ENCODE data around the gene GALNT18. TPM values are rescaled to one million over a fixed set of nuclear protein-coding genes. Genes with fewer than 3 reads are reported as not detected.

GALNT18 gene
- total and polyA plus RNA-seq, 7 experiments from 2014 or later: 0.15 to 1.7 (median 0.20) TPM; not detected in 4

DNA sequence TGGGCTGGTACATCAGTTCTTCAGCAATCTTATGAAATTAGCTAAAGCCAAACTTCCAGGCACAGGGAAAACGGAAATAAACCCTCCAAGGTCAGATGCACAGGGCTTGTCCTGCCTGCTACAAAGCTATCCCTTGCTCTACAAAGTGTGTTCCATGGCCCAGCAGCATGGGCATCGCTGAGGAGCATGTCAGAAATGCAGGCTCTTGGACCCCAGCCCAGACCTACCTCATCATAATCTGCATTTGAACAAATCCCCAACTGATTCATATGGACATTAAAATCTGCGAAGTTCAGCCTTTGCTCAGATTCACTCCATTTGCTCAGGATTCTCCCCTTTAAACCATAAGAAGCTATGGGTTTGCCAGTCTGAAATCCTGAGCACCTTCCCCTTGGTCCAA lies 139.1 kb downstream of the GALNT18 start:
- Mint-ChIP-seq H3K9me3 (peaks cover 0 to 1% (median 0%) of the 10 kb centered on the region in 11 donors), H3K4me1 (no peaks in the 10 kb centered on the region), H3K36me3 (no peaks in the 10 kb centered on the region), H3K4me3 (no peak overlapping the region), H3K27ac (no peak overlapping the region), H3K27me3 (peaks cover 0 to 13% (median 6%) of the 10 kb centered on the region in 5 donors)
- no peaks in the 10 kb centered on the region for H3K27me3 ChIP-seq (ENCODE audit: control insufficient read depth in 2 of 2, insufficient read depth in 2 of 2, low read length in 2 of 2)
- no peaks in the 10 kb centered on the region for H3K36me3 ChIP-seq (ENCODE audit: control insufficient read depth in 2 of 3, insufficient read depth in 3 of 3, low read length in 3 of 3)
- H3K27ac ChIP-seq (ENCODE audit: low read depth, low read length): no peak overlapping the region
- DNase-seq (no peak), ATAC-seq (no peak)
- intact Hi-C loops (cut with micrococcal nuclease): no loop called here
- H3K4me1 ChIP-seq (ENCODE audit: control insufficient read depth in 2 of 2, insufficient read depth in 2 of 2, low read length in 2 of 2): no peaks in the 10 kb centered on the region
- ChIA-PET CTCF (no interaction called here), POLR2A (no interaction called here)
- H3K9me3 ChIP-seq (ENCODE audit: control insufficient read depth in 2 of 3, low read length in 3 of 3): no peaks in the 10 kb centered on the region
- no peak overlapping the region for H3K4me3 ChIP-seq (ENCODE audit: low read length)

DNA sequence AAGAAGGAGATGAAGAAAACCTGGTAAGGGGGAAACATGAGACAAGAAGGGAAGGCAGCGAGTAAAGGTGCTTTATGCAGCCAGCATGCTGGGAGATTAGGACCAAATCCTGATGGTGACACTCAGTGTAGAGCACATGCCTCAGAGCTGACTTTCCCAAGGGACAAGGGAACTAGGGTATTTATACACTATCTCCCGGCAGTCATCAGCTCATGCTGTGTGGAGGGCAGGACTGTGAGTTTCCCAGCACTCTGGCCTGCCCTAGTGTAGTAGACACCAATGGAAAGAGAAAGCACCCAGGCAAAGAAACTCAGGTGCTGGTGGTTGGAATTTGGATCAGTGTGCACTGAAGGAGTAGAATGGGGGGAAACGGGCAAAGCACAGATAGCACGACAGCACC lies 140.4 kb downstream of the GALNT18 start:
- POLR2A ChIA-PET: no interaction called here
- Mint-ChIP-seq H3K27ac (no peak overlapping the region), H3K4me1 (no peaks in the 10 kb centered on the region), H3K36me3 (no peaks in the 10 kb centered on the region), H3K27me3 (peaks cover 0 to 14% (median 6%) of the 10 kb centered on the region in 5 donors), H3K4me3 (no peak overlapping the region), H3K9me3 (peaks cover 0 to 1% (median 0%) of the 10 kb centered on the region in 11 donors)
- no peak overlapping the region for H3K4me3 ChIP-seq (ENCODE audit: low read length)
- H3K27ac ChIP-seq (ENCODE audit: low read depth, low read length): no peak overlapping the region
- ATAC-seq (no peak), DNase-seq (no peak)
- H3K36me3 ChIP-seq (ENCODE audit: control insufficient read depth in 2 of 3, insufficient read depth in 3 of 3, low read length in 3 of 3): no peaks in the 10 kb centered on the region
- intact Hi-C loops (cut with micrococcal nuclease): no loop called here
- H3K27me3 ChIP-seq (ENCODE audit: control insufficient read depth in 2 of 2, insufficient read depth in 2 of 2, low read length in 2 of 2): no peaks in the 10 kb centered on the region
- no peaks in the 10 kb centered on the region for H3K4me1 ChIP-seq (ENCODE audit: control insufficient read depth in 2 of 2, insufficient read depth in 2 of 2, low read length in 2 of 2)
- CTCF ChIA-PET: no interaction called here
- no peaks in the 10 kb centered on the region for H3K9me3 ChIP-seq (ENCODE audit: control insufficient read depth in 2 of 3, low read length in 3 of 3)

DNA sequence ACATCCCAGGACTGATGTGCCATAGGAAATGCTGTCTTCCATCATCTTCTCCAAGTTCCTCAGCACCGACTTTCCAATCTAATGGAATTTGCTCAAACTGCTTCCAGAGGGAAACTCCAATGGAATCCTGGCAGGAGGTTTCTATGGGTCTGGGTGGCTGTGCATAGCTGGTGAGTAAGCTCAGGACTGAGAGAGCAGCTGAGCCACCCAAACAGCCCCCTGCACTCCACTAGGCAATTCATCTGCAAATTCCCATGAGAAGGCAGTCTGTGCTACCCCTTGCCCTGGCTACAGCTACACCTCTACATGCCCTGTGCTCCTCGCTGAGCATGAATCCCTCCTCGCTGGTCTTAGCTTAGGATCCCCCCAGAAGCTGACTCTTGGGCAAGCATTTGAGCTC lies 140.8 kb downstream of the GALNT18 start:
- no peaks in the 10 kb centered on the region for H3K4me1 ChIP-seq (ENCODE audit: control insufficient read depth in 2 of 2, insufficient read depth in 2 of 2, low read length in 2 of 2)
- Mint-ChIP-seq H3K9me3 (peaks cover 0 to 1% (median 0%) of the 10 kb centered on the region in 11 donors), H3K4me1 (no peaks in the 10 kb centered on the region), H3K4me3 (no peak overlapping the region), H3K27me3 (peaks cover 0 to 14% (median 7%) of the 10 kb centered on the region in 5 donors), H3K36me3 (no peaks in the 10 kb centered on the region), H3K27ac (no peak overlapping the region)
- H3K36me3 ChIP-seq (ENCODE audit: control insufficient read depth in 2 of 3, insufficient read depth in 3 of 3, low read length in 3 of 3): no peaks in the 10 kb centered on the region
- no peak for ATAC-seq
- no peak overlapping the region for H3K4me3 ChIP-seq (ENCODE audit: low read length)
- no peak for DNase-seq
- H3K9me3 ChIP-seq (ENCODE audit: control insufficient read depth in 2 of 3, low read length in 3 of 3): no peaks in the 10 kb centered on the region
- CTCF ChIA-PET: no interaction called here
- no peaks in the 10 kb centered on the region for H3K27me3 ChIP-seq (ENCODE audit: control insufficient read depth in 2 of 2, insufficient read depth in 2 of 2, low read length in 2 of 2)
- intact Hi-C loops (cut with micrococcal nuclease): no loop called here
- POLR2A ChIA-PET: no interaction called here
- no peak overlapping the region for H3K27ac ChIP-seq (ENCODE audit: low read depth, low read length)

DNA sequence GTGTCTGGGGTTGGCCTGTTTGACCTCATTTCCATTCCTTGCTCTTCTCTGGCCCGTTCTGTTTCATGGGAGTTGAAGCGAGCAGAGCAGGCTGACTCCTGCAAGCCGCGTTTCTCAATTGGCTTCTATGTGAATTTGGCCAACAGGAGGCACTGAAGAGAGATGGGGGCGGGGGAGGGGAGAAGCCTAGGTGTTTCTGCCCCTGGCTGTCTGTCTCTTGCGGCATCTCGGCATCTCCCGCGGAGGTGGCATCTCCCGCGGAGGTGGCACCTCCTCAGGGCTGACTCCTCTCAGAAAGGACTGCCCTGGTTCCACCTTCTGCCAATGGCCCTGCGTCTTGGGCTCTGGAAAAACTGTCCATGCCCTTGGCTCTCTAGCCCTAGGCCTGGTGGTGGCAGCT lies 143.1 kb downstream of the GALNT18 start:
- H3K4me1 ChIP-seq (ENCODE audit: control insufficient read depth in 2 of 2, insufficient read depth in 2 of 2, low read length in 2 of 2): no peaks in the 10 kb centered on the region
- ATAC-seq (no peak), DNase-seq (no peak)
- no peak overlapping the region for H3K4me3 ChIP-seq (ENCODE audit: low read length)
- no peaks in the 10 kb centered on the region for H3K27me3 ChIP-seq (ENCODE audit: control insufficient read depth in 2 of 2, insufficient read depth in 2 of 2, low read length in 2 of 2)
- POLR2A ChIA-PET: no interaction called here
- H3K9me3 ChIP-seq (ENCODE audit: control insufficient read depth in 2 of 3, low read length in 3 of 3): no peaks in the 10 kb centered on the region
- H3K27me3 Mint-ChIP-seq: peaks cover 0 to 13% (median 4%) of the 10 kb centered on the region in 5 donors
- no peaks in the 10 kb centered on the region for H3K36me3 Mint-ChIP-seq
- H3K9me3 Mint-ChIP-seq: peaks cover 0 to 1% (median 0%) of the 10 kb centered on the region in 11 donors
- H3K27ac ChIP-seq (ENCODE audit: low read depth, low read length): no peak overlapping the region
- no peak overlapping the region for H3K4me3 Mint-ChIP-seq
- CTCF ChIA-PET: no interaction called here
- no peaks in the 10 kb centered on the region for H3K4me1 Mint-ChIP-seq
- intact Hi-C loops (cut with micrococcal nuclease): no loop called here
- no peak overlapping the region for H3K27ac Mint-ChIP-seq
- no peaks in the 10 kb centered on the region for H3K36me3 ChIP-seq (ENCODE audit: control insufficient read depth in 2 of 3, insufficient read depth in 3 of 3, low read length in 3 of 3)

DNA sequence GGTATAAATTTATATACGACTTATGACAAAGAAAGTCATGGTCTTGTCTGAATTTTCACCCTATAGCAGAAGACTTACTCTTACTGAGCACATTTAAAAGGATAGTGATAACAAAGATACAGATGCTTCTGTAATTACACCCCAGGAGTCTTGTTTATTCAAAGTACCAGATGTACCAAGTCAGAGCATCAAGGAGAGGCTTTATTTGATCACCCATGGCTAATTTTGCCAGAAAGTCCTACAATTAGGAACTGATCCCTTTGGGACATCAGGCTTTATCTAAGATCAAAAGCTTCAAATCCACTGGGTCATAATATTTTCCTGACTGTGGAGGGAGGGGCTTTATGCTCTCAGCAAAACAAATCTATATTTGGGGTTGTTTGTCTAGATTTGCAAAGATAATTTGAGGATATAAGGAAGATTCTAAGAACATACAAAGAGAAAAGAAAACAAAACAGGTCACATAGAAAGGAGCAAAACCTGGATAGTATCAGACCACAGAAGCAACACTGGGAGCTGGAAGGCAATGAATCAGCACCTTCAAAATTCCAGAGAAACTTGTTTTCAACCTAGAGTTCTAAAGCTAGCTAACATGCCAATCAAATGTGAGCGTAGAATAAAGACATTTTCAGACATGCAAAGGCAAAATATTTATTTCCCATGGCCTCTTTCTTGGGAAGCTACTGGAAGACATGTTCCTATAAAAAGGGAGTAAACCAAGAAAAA lies 143.9 kb downstream of the GALNT18 start:
- Histone ChIP-seq H3K4me3 (ENCODE audit: low read length) (no peak overlapping the region), H3K27ac (ENCODE audit: low read depth, low read length) (no peak overlapping the region), H3K9me3 (ENCODE audit: control insufficient read depth in 2 of 3, low read length in 3 of 3) (no peaks in the 10 kb centered on the region), H3K36me3 (ENCODE audit: control insufficient read depth in 2 of 3, insufficient read depth in 3 of 3, low read length in 3 of 3) (no peaks in the 10 kb centered on the region), H3K4me1 (ENCODE audit: control insufficient read depth in 2 of 2, insufficient read depth in 2 of 2, low read length in 2 of 2) (no peaks in the 10 kb centered on the region), H3K27me3 (ENCODE audit: control insufficient read depth in 2 of 2, insufficient read depth in 2 of 2, low read length in 2 of 2) (no peaks in the 10 kb centered on the region)
- H3K4me3 Mint-ChIP-seq: no peak overlapping the region
- DNase-seq (no peak), ATAC-seq (no peak)
- POLR2A ChIA-PET: no interaction called here
- no peak overlapping the region for H3K27ac Mint-ChIP-seq
- H3K9me3 Mint-ChIP-seq: peaks cover 0 to 1% (median 0%) of the 10 kb centered on the region in 11 donors
- intact Hi-C loops (cut with micrococcal nuclease): no loop called here
- H3K27me3 Mint-ChIP-seq: peaks cover 0 to 13% (median 4%) of the 10 kb centered on the region in 5 donors
- H3K4me1 Mint-ChIP-seq: peaks cover 0 to 1% (median 0%) of the 10 kb centered on the region in 7 donors
- CTCF ChIA-PET: no interaction called here
- H3K36me3 Mint-ChIP-seq: no peaks in the 10 kb centered on the region

DNA sequence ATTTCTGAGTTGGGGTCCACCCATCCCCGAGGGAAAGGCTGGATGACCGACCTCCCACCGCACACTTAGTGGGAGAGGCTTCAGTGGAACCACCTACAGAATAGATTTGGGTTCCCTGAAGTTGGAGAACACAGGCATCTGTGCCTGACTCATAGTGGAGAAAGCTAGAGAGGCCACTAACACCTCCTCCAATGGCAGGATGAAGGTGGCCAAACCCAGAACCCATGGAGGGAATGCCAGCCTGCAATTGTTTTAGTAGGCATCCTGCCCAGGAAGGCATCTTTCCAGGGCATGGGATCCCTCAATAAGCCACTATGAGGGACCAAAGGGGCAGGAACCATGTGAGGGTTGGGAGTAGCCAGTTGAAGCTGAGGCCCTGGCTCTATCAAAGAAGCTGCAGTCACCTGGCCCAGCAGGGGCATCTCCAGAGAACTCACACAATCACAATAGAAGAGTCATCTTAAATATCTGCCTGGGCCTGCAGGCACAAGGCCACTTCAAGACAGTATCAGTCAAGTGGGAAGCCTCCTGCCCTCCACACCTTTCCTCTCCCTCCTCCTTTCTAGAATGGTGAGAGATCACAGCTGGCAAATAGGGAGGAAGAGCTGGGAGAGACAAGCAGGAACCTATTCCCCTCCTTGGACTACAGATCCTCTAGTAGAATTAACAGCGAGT lies 144.7 kb downstream of the GALNT18 start:
- no peak overlapping the region for H3K4me3 Mint-ChIP-seq
- H3K4me1 ChIP-seq (ENCODE audit: control insufficient read depth in 2 of 2, insufficient read depth in 2 of 2, low read length in 2 of 2): no peaks in the 10 kb centered on the region
- H3K27ac Mint-ChIP-seq: no peak overlapping the region
- intact Hi-C loops (cut with micrococcal nuclease): no loop called here
- peaks cover 0 to 13% (median 4%) of the 10 kb centered on the region in 5 donors for H3K27me3 Mint-ChIP-seq
- POLR2A ChIA-PET: no interaction called here
- ATAC-seq (no peak), DNase-seq (no peak)
- H3K27me3 ChIP-seq (ENCODE audit: control insufficient read depth in 2 of 2, insufficient read depth in 2 of 2, low read length in 2 of 2): no peaks in the 10 kb centered on the region
- H3K36me3 ChIP-seq (ENCODE audit: control insufficient read depth in 2 of 3, insufficient read depth in 3 of 3, low read length in 3 of 3): no peaks in the 10 kb centered on the region
- CTCF ChIA-PET: interaction anchor here (0.5 kb wide), 1 partner anchor 721 kb away, joined by 4 read pairs; no protein-coding TSS in a partner anchor
- no peak overlapping the region for H3K4me3 ChIP-seq (ENCODE audit: low read length)
- H3K9me3 ChIP-seq (ENCODE audit: control insufficient read depth in 2 of 3, low read length in 3 of 3): no peaks in the 10 kb centered on the region
- no peaks in the 10 kb centered on the region for H3K36me3 Mint-ChIP-seq
- H3K4me1 Mint-ChIP-seq: peaks cover 0 to 1% (median 0%) of the 10 kb centered on the region in 7 donors
- H3K27ac ChIP-seq (ENCODE audit: low read depth, low read length): no peak overlapping the region
- peaks cover 0 to 1% (median 0%) of the 10 kb centered on the region in 11 donors for H3K9me3 Mint-ChIP-seq

DNA sequence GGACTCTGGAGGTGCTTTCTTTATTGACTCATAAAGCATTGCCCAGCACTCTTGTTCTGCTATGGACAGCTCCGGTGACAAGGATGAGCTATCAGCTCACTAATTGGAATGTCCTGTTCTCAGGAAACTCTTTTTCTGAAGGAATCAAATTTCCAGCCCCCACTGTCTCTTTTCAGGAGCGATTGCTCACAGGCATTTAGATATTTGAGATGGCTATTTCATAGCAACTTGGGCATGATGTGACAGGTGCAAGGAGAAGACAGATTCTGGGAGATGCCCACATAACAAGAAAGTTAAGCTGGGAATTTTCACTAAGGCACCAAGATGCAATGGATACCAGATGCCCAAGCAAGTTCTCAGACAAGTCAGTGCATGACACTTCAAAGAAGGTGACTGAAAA lies 145.3 kb downstream of the GALNT18 start:
- H3K9me3 Mint-ChIP-seq: peaks cover 0 to 1% (median 0%) of the 10 kb centered on the region in 11 donors
- DNase-seq (no peak), ATAC-seq (no peak)
- Histone ChIP-seq H3K27me3 (ENCODE audit: control insufficient read depth in 2 of 2, insufficient read depth in 2 of 2, low read length in 2 of 2) (no peaks in the 10 kb centered on the region), H3K9me3 (ENCODE audit: control insufficient read depth in 2 of 3, low read length in 3 of 3) (no peaks in the 10 kb centered on the region), H3K27ac (ENCODE audit: low read depth, low read length) (no peak overlapping the region), H3K36me3 (ENCODE audit: control insufficient read depth in 2 of 3, insufficient read depth in 3 of 3, low read length in 3 of 3) (no peaks in the 10 kb centered on the region), H3K4me3 (ENCODE audit: low read length) (no peak overlapping the region), H3K4me1 (ENCODE audit: control insufficient read depth in 2 of 2, insufficient read depth in 2 of 2, low read length in 2 of 2) (no peaks in the 10 kb centered on the region)
- peaks cover 0 to 13% (median 4%) of the 10 kb centered on the region in 5 donors for H3K27me3 Mint-ChIP-seq
- ChIA-PET CTCF (no interaction called here), POLR2A (no interaction called here)
- H3K36me3 Mint-ChIP-seq: no peaks in the 10 kb centered on the region
- H3K4me1 Mint-ChIP-seq: peaks cover 0 to 1% (median 0%) of the 10 kb centered on the region in 7 donors
- intact Hi-C loops (cut with micrococcal nuclease): no loop called here
- H3K4me3 Mint-ChIP-seq: no peak overlapping the region
- no peak overlapping the region for H3K27ac Mint-ChIP-seq

All from naive thymus-derived CD4-positive, alpha-beta T cell (primary cell).